Subcutaneous abdominal adipose tissue (tissue), 5 donors: ENCODE data around the gene DPF1.

Source experiments
- H3K27ac ChIP-seq: one replicate; pipeline ENCODE4 v1.7.0; 2013; ENCODE audit warnings: low read depth, mild to moderate bottlenecking, inconsistent platforms, low read length, moderate library complexity
- H3K27me3 ChIP-seq, 5 donors: one replicate each; pipeline ENCODE4 v1.7.0; 2013; ENCODE audit warnings: low read length in 5 of 5, inconsistent platforms in 1 of 5; ENCODE audit not compliant: control insufficient read depth in 5 of 5, insufficient read depth in 4 of 5
- H3K36me3 ChIP-seq, 5 donors: one replicate each; pipeline ENCODE4 v1.7.0; 2013; ENCODE audit warnings: low read length in 5 of 5; ENCODE audit not compliant: control insufficient read depth in 5 of 5, insufficient read depth in 5 of 5
- H3K4me1 ChIP-seq, 5 donors: one replicate each; pipeline ENCODE4 v1.7.0; 2013; ENCODE audit warnings: low read length in 5 of 5, mild to moderate bottlenecking in 3 of 5, moderate library complexity in 1 of 5; ENCODE audit not compliant: control insufficient read depth in 5 of 5, insufficient read depth in 5 of 5
- H3K4me3 ChIP-seq, 5 donors: one replicate each; pipeline ENCODE4 v1.7.0; 2013; ENCODE audit warnings: low read length in 5 of 5, low read depth in 1 of 5
- H3K9ac ChIP-seq, 5 donors: one replicate each; pipeline ENCODE4 v1.7.0; 2013; ENCODE audit warnings: low read length in 5 of 5, mild to moderate bottlenecking in 4 of 5, moderate library complexity in 3 of 5
- H3K9me3 ChIP-seq, 5 donors: one replicate each; pipeline ENCODE4 v1.7.0; 2013; ENCODE audit warnings: low read length in 5 of 5; ENCODE audit not compliant: control insufficient read depth in 5 of 5
- donor health status: healthy.
- donor health status: healthy.
- donor health status: healthy.
- donor health status: healthy.
- donor health status: healthy.

Gene DPF1

DNA sequence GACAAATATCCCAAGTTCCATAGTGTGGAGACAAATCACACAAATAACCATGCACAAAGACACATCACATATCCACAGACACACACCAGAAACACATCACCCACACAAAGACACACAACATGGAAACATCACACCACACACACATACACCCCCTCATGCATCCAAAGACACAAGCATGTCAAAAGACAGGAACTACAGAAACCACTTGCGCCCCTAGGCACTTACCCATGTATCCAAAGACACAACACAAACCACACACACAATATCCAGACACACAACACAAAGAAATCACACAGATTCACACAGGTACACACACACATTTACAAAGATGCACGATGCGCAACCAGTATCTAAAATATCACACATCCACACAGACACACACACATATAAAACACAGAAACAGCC lies 901 bp downstream of the DPF1 start:
- H3K9ac ChIP-seq = no peak overlapping the region

DNA sequence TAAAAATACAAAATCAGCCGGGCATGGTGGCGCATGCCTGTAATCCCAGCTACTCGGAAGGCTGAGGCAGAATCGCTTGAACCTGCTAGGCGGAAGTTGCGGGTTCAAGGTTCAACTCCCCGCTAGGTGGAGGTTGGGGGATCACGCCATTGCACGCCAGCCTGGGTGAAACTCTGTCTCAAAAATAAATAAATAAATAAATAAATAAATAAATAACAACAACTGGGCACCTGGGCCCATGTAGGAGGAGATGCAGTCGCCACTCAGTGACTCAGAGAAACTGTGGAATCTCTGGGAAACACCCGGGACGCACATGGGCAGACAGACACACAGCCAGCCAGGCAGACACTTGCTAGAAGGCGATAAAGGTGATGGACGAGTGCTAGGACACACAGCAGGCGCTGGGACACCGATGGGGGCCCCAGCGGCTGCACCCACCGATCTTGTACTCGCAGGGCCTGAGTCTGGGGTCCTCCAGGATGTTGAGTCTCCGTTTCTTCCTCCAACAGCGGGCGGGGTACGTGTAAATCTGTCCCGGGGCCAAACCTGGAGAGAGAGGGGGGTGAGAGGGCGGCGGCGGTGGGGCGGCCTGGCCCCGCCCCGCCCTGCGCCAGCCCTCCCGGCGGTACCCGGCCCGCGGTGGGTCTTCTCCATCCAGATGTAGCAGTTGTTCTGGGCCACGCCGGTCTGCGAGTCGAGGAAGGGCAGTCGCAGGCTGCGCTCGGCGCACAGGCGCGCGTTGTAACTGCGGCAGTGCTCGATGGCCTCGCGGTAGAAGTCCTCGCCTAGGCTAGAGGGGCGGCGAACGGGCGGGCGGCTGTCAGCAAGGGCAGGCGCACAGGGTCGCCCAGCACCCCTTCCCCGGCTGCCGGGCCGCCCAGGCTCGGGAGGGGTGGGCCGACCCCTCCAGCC lies 1.8 kb downstream of the DPF1 start:
- no peaks in the 10 kb centered on the region for H3K36me3 ChIP-seq
- peaks cover 0 to 13% (median 8%) of the 10 kb centered on the region in 5 donors for H3K4me1 ChIP-seq
- no peak overlapping the region for H3K27ac ChIP-seq
- peaks cover 31 to 69% (median 51%) of the 10 kb centered on the region in 5 donors for H3K27me3 ChIP-seq
- no peak overlapping the region for H3K9ac ChIP-seq
- H3K9me3 ChIP-seq = no peaks in the 10 kb centered on the region
- H3K4me3 ChIP-seq = no peak overlapping the region

More for the DNA sequence above, 901 bp downstream of the DPF1 start:
- Histone ChIP-seq H3K9me3 (no peaks in the 10 kb centered on the region), H3K27ac (no peak overlapping the region), H3K4me3 (no peak overlapping the region), H3K4me1 (peaks cover 0 to 13% (median 8%) of the 10 kb centered on the region in 5 donors), H3K36me3 (no peaks in the 10 kb centered on the region), H3K27me3 (peaks cover 39 to 70% (median 54%) of the 10 kb centered on the region in 5 donors)

DNA sequence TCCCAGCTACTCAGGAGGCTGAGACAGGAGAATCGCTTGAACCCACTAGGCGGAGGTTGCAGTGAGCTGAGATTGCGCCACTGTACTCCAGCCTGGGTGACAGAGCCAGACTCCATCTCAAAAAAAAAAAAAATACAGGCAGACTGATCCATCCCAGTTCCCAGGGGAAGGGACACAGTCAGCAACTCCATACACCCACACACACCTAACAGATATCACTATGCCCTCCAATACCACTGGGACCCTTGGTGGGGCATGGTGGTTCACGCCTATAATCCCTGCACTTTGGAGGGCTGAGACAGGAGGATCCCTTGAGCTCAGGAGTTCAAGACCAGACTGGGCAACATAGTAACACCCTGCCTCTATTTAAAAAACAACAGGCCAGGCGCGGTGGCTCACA lies 2.6 kb downstream of the DPF1 start:
- Histone ChIP-seq H3K4me3 (no peak overlapping the region), H3K9ac (no peak overlapping the region), H3K27me3 (peaks cover 26 to 66% (median 49%) of the 10 kb centered on the region in 5 donors), H3K4me1 (peaks cover 0 to 13% (median 8%) of the 10 kb centered on the region in 5 donors), H3K27ac (no peak overlapping the region), H3K9me3 (no peaks in the 10 kb centered on the region), H3K36me3 (no peaks in the 10 kb centered on the region)

DNA sequence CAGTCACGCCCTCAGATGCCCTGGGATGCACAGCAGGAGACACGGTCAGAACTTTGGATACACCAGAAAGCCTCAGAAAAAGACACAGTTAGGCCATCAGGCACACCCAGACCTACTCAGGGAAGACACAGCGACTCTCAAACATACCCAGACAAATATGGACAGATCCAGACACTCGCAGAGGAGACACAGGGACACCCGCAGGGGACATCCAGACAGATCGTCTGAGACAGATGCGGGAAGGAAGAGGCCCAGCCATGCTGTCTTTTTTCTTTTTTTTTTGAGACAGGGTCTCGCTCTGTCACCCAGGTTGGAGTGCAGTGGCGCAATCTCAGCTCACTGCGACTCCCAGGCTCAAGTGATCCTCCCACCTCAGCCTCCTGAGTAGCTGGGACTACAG lies 4.8 kb downstream of the DPF1 start:
- no peak overlapping the region for H3K27ac ChIP-seq
- H3K9me3 ChIP-seq = no peaks in the 10 kb centered on the region
- no peak overlapping the region for H3K4me3 ChIP-seq
- H3K4me1 ChIP-seq = peaks cover 0 to 9% (median 6%) of the 10 kb centered on the region in 5 donors
- no peak overlapping the region for H3K9ac ChIP-seq
- H3K27me3 ChIP-seq = peaks cover 26 to 60% (median 43%) of the 10 kb centered on the region in 5 donors
- H3K36me3 ChIP-seq = no peaks in the 10 kb centered on the region

DNA sequence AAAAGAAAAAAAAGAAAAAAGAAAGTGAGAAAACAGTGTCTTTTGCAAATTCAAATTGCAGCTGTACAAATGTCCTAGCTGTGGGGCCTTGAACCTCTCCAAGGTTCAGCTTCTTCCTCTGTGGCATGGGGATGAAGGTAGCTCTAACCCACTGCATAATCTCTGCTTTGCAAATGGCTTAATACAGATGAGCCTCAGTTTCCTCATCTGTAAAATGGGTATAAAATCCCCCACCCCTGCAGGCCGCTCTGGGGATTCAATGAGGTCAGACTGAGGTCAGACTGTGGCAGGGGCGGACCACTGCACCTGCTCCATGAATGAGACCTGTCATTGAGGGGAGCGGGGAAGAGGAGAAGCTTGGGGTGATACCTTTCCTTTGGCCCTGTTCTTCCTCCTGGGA lies 5.8 kb downstream of the DPF1 start:
- peaks cover 25 to 61% (median 42%) of the 10 kb centered on the region in 5 donors for H3K27me3 ChIP-seq
- no peak overlapping the region for H3K27ac ChIP-seq
- no peaks in the 10 kb centered on the region for H3K9me3 ChIP-seq
- no peaks in the 10 kb centered on the region for H3K4me1 ChIP-seq
- no peak overlapping the region for H3K9ac ChIP-seq
- no peaks in the 10 kb centered on the region for H3K36me3 ChIP-seq
- no peak overlapping the region for H3K4me3 ChIP-seq

DNA sequence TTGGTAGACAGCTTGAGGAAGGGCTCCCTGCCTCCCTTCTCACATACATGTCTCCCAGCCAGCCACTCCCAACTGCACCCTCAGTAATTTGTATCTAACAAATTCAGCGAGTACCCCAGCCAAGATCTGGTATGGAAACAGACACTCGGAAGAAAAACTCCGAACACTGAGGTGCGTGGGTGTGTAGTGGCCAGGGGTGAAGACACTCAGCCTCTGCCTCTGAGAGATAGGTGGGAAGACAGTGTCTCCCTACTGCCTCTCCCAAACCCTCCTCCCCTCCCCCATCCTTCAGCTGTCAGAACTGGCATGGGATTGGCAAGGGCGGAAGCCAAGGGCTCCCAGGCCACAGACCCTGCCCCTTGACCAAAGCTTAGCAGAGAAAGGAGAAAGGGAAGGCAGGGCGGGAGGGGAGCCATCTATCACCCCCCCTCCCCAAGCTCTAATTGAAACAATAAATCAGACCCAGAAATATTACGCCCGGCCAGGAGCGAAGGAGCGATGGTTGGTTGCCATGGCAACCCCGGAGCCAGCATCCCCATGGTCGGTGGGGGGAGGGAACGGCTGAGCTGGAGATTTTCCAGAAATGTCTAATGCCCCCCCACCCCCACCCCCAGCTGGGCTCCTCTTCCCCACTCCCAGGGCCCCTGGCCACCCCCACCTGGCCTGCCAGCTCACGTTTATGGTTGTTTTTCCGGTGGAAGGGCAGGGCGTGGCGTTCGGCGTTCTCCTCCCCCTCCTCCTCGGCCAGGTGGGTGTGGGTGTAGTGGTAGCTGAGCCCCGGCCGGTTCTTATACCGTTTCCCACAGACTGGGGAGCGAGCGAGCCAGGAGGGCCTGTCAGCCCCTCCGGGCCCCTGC lies 7.0 kb downstream of the DPF1 start:
- peaks cover 18 to 52% (median 32%) of the 10 kb centered on the region in 5 donors for H3K27me3 ChIP-seq
- no peaks in the 10 kb centered on the region for H3K9me3 ChIP-seq
- no peaks in the 10 kb centered on the region for H3K4me1 ChIP-seq
- H3K4me3 ChIP-seq = no peak overlapping the region
- H3K36me3 ChIP-seq = no peaks in the 10 kb centered on the region
- H3K9ac ChIP-seq = no peak overlapping the region
- no peak overlapping the region for H3K27ac ChIP-seq

DNA sequence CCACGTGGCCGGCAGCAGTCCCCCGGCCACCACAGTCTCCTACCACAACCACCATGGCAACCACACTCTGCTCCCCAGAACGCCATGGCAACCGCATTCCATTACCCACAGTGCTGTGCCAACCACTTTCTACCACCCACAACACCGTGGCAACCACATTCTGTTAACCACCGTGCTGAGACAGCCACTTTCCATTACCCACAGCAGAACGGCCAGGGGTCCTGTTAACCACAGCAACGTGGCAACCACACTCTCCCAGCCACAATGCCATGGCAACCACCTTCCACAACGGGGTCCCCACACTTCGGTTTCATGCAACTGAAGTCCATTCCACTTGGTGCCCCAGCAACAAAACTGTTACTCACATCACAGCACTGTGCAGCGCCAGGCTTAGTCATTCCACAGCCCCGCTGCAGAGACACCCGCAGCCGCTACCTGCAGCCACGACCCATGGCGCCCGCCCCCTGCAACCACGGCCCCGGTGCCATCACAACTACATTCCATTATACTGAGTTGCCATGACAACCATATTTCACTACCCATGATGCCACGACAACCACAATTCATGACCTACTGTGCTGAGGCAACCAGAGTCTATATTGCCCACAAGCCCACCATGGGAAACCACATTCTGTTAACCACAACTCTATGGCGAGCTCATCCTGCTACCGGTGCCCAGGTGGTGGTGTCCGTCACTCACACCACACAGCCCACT lies 10.0 kb downstream of the DPF1 start:
- Histone ChIP-seq H3K27me3 (peaks cover 23 to 68% (median 46%) of the 10 kb centered on the region in 5 donors), H3K9me3 (no peaks in the 10 kb centered on the region), H3K27ac (no peak overlapping the region), H3K9ac (no peak overlapping the region), H3K4me1 (peaks cover 0 to 18% (median 14%) of the 10 kb centered on the region in 5 donors), H3K4me3 (no peak overlapping the region), H3K36me3 (no peaks in the 10 kb centered on the region)

DNA sequence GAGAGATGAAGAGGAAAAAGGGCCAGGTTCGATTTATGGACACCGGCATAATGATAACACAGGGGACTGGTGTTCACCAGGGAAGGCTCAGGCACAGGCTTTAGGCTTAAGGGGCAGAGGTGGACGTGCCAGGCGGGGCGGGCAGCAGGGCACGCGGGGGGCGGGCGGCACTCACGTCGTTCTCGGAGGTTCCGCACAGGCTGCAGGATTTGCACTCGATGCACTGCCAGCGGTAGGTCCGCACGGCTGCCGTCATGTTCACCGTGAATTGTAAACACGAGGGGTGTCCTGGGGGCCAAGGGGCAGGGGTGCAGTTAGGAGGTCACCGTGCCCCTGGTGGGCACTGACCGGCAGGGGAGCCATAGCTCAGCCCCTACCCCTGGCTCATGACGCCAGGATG lies 10.6 kb downstream of the DPF1 start:
- Histone ChIP-seq H3K27me3 (peaks cover 22 to 65% (median 46%) of the 10 kb centered on the region in 5 donors), H3K27ac (no peak overlapping the region), H3K4me3 (no peak overlapping the region), H3K9ac (no peak overlapping the region), H3K4me1 (peaks cover 0 to 20% (median 14%) of the 10 kb centered on the region in 5 donors), H3K9me3 (no peaks in the 10 kb centered on the region), H3K36me3 (no peaks in the 10 kb centered on the region)

DNA sequence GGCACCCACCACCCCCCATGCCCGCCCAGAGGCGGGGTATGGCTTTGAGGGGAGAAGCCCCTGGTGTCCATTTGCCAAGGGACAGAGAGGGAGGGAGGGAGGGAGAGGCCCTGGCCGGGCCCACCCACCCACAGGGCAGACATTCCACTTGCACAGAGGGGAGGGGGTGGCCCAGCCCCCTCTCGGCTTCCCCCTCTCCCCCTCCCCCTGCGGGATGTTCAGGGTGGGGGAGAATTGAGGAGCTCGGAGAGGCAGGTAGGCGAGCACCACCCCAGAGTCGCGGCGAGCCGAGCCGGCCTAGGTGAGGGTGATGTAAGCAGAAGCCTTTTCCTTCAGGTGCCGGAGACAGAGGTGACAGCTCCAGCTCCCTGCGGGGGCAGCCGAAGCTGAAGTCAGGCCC lies 12.3 kb downstream of the DPF1 start:
- Histone ChIP-seq H3K4me1 (peaks cover 0 to 20% (median 14%) of the 10 kb centered on the region in 5 donors), H3K9me3 (no peaks in the 10 kb centered on the region), H3K9ac (no peak overlapping the region), H3K27me3 (peaks cover 22 to 54% (median 38%) of the 10 kb centered on the region in 5 donors), H3K4me3 (no peak overlapping the region), H3K36me3 (peaks cover 0 to 4% (median under 1%) of the 10 kb centered on the region in 5 donors), H3K27ac (no peak overlapping the region)
